Neutrophil (primary cell): ENCODE results near the gene FASTK.

Experiments
- H3K27ac ChIP-seq: fragments of 200-600 bp; sonication (generic); 2 replicates; pipeline ENCODE4 v1.5.1; 2016; ENCODE audit warnings: mild to moderate bottlenecking, moderate library complexity
- H3K27me3 ChIP-seq: fragments of 200-600 bp; sonication (generic); 2 replicates; pipeline ENCODE4 v1.6.0; 2016; ENCODE audit warnings: mild to moderate bottlenecking
- H3K36me3 ChIP-seq: fragments of 200-600 bp; sonication (generic); 2 replicates; pipeline ENCODE4 v1.5.1; 2017
- H3K4me1 ChIP-seq, 2 experiments: fragments of 200-600 bp in 1 of 2; sonication (generic) in 1 of 2; 1 replicate in 1 of 2; 2 replicates in 1 of 2; pipeline versions ENCODE4 v1.5.1 to v1.6.1; 2013 to 2016; ENCODE audit warnings: low read depth in 1 of 2, low read length in 1 of 2, mild to moderate bottlenecking in 1 of 2, moderate library complexity in 1 of 2; ENCODE audit not compliant: control insufficient read depth in 1 of 2, insufficient read depth in 1 of 2
- H3K4me3 ChIP-seq, 2 experiments: fragments of 200-600 bp in 1 of 2; sonication (generic) in 1 of 2; 1 replicate in 1 of 2; 2 replicates in 1 of 2; pipeline ENCODE4 v1.5.1; 2013 to 2016; ENCODE audit warnings: low read depth in 1 of 2, low read length in 1 of 2, mild to moderate bottlenecking in 1 of 2, moderate library complexity in 1 of 2
- H3K9me3 ChIP-seq: fragments of 200-600 bp; sonication (generic); 2 replicates; pipeline ENCODE4 v1.5.1; 2016
- CTCF ChIP-seq: fragments of 200-600 bp; sonication (generic); IDR thresholded peaks from 2 replicates; pipeline ENCODE4 v1.5.1; 2016; ENCODE audit warnings: antibody characterized with exemption

Gene FASTK

GRCh38 chr7:151126491-151127137 is 46.0 kb upstream of the FASTK start:
- no peaks in the 10 kb centered on the region for H3K27me3 ChIP-seq
- no peaks in the 10 kb centered on the region for H3K9me3 ChIP-seq
- H3K4me1 ChIP-seq, result no peaks in the 10 kb centered on the region
- no peak overlapping the region for H3K27ac ChIP-seq
- TF ChIP-seq CTCF, result no peak
- H3K36me3 ChIP-seq, result peaks cover 3% of the 10 kb centered on the region
- no peak overlapping the region for H3K4me3 ChIP-seq

- no peak for TF ChIP-seq CTCF
- Histone ChIP-seq H3K27ac (no peak overlapping the region), H3K4me3 (no peak overlapping the region), H3K9me3 (no peaks in the 10 kb centered on the region), H3K27me3 (no peaks in the 10 kb centered on the region), H3K4me1 (no peaks in the 10 kb centered on the region), H3K36me3 (peaks cover 5% of the 10 kb centered on the region)
Measured at GRCh38 chr7:151125846-151126481, 45.4 kb upstream of the FASTK start.

GRCh38 chr7:151125470-151125845 is 44.8 kb upstream of the FASTK start:
- no peak for TF ChIP-seq CTCF
- Histone ChIP-seq H3K9me3 (no peaks in the 10 kb centered on the region), H3K4me1 (no peaks in the 10 kb centered on the region), H3K4me3 (no peak overlapping the region), H3K36me3 (peaks cover 6% of the 10 kb centered on the region), H3K27ac (no peak overlapping the region), H3K27me3 (no peaks in the 10 kb centered on the region)

GRCh38 chr7:151124899-151125399 is 44.3 kb upstream of the FASTK start:
- Histone ChIP-seq H3K27me3 (no peaks in the 10 kb centered on the region), H3K9me3 (no peaks in the 10 kb centered on the region), H3K4me1 (no peaks in the 10 kb centered on the region), H3K36me3 (peaks cover 6% of the 10 kb centered on the region), H3K27ac (no peak overlapping the region), H3K4me3 (no peak overlapping the region)
- TF ChIP-seq CTCF, result no peak

GRCh38 chr7:151124481-151124880 is 43.9 kb upstream of the FASTK start:
- Histone ChIP-seq H3K27ac (no peak overlapping the region), H3K4me3 (no peak overlapping the region), H3K36me3 (peaks cover 6% of the 10 kb centered on the region), H3K9me3 (no peaks in the 10 kb centered on the region), H3K4me1 (no peaks in the 10 kb centered on the region), H3K27me3 (no peaks in the 10 kb centered on the region)
- TF ChIP-seq CTCF, result no peak
